GM15510 (cell line): Measurements from ENCODE around the gene PHC3.

ENCODE experiments used
- POLR2A ChIP-seq: IDR thresholded peaks from 3 replicates; pipeline ENCODE4 v1.6.1; 2011; ENCODE audit warnings: borderline replicate concordance; ENCODE audit not compliant: insufficient read length; ENCODE audit errors: extremely low read depth

Gene PHC3

GRCh38 chr3:170108955-170109354 is 72.6 kb downstream of the PHC3 start:
- TF ChIP-seq POLR2A = no peak

GRCh38 chr3:170107941-170108340 is 73.6 kb downstream of the PHC3 start:
- TF ChIP-seq POLR2A = no peak

GRCh38 chr3:170102431-170102830 is 79.1 kb downstream of the PHC3 start:
- no peak for TF ChIP-seq POLR2A

- no peak for TF ChIP-seq POLR2A
These were observed 80.6 kb downstream of the PHC3 start for GRCh38 chr3:170100944-170101343.

- no peak for TF ChIP-seq POLR2A
These were observed 82.8 kb downstream of the PHC3 start for GRCh38 chr3:170098753-170099152.

- TF ChIP-seq POLR2A = no peak
These were observed 85.2 kb downstream of the PHC3 start for GRCh38 chr3:170096342-170096741.

GRCh38 chr3:170095771-170096170 is 85.8 kb downstream of the PHC3 start:
- no peak for TF ChIP-seq POLR2A

GRCh38 chr3:170092907-170093306 is 88.6 kb downstream of the PHC3 start:
- no peak for TF ChIP-seq POLR2A

GRCh38 chr3:170090601-170090981 is 90.9 kb downstream of the PHC3 start:
- TF ChIP-seq POLR2A = no peak

GRCh38 chr3:170089862-170090600 is 91.5 kb downstream of the PHC3 start:
- TF ChIP-seq POLR2A = no peak

- no peak for TF ChIP-seq POLR2A
These were observed 96.1 kb downstream of the PHC3 start for GRCh38 chr3:170085396-170085795.

GRCh38 chr3:170083343-170083742 is 98.2 kb downstream of the PHC3 start:
- no peak for TF ChIP-seq POLR2A

- no peak for TF ChIP-seq POLR2A
These were observed 100.3 kb downstream of the PHC3 start for GRCh38 chr3:170081079-170081741.

GRCh38 chr3:170080605-170081004 is 100.9 kb downstream of the PHC3 start:
- no peak for TF ChIP-seq POLR2A

- no peak for TF ChIP-seq POLR2A
These were observed 101.9 kb downstream of the PHC3 start for GRCh38 chr3:170079536-170080165.
